Hematopoietic multipotent progenitor cell treated with erythropoietin and hydrocortisone succinate and interleukin-3 and kit ligand, for 8 days (in vitro differentiated cells): ENCODE results near the gene CCDC141.
"Not testable (repeated sequence)": the region's sequence is repeated elsewhere in the genome, so short reads cannot be mapped to it uniquely, and the experiment has no call there.

ENCODE experiments used
- DNase-seq: peaks from one replicate; pipeline ENCODE4 v3.0.0-alpha.2; 2015

The CCDC141 gene

GRCh38 chr2:179037807-179038206 is 12.1 kb downstream of the CCDC141 start:
- DNase-seq, result no peak

- DNase-seq, result no peak
Measured at GRCh38 chr2:179036353-179036905, 13.5 kb downstream of the CCDC141 start.

- DNase-seq, result no peak
Measured at GRCh38 chr2:179031731-179032408, 18.1 kb downstream of the CCDC141 start.

GRCh38 chr2:179024445-179024844 is 25.5 kb downstream of the CCDC141 start:
- no peak for DNase-seq

GRCh38 chr2:179022685-179023084 is 27.3 kb downstream of the CCDC141 start:
- no peak for DNase-seq

- no peak for DNase-seq
Measured at GRCh38 chr2:179021258-179021657, 28.7 kb downstream of the CCDC141 start.

- DNase-seq, result peak; percentile 23
Measured at GRCh38 chr2:179020156-179020750, 29.7 kb downstream of the CCDC141 start.

GRCh38 chr2:179019260-179019659 is 30.7 kb downstream of the CCDC141 start:
- DNase-seq, result no peak

GRCh38 chr2:179017773-179018357 is 32.1 kb downstream of the CCDC141 start:
- no peak for DNase-seq

- not testable (repeated sequence) for DNase-seq
Measured at GRCh38 chr2:179014189-179014588, 35.7 kb downstream of the CCDC141 start.

GRCh38 chr2:179005976-179006375 is 44.0 kb downstream of the CCDC141 start:
- DNase-seq, result no peak

- no peak for DNase-seq
Measured at GRCh38 chr2:178999476-178999875, 50.5 kb downstream of the CCDC141 start.

GRCh38 chr2:178998539-178998938 is 51.4 kb downstream of the CCDC141 start:
- DNase-seq, result no peak

- no peak for DNase-seq
Measured at GRCh38 chr2:178997477-178997876, 52.5 kb downstream of the CCDC141 start.

- DNase-seq, result no peak
Measured at GRCh38 chr2:178997067-178997466, 52.9 kb downstream of the CCDC141 start.

- no peak for DNase-seq
Measured at GRCh38 chr2:178994264-178994663, 55.7 kb downstream of the CCDC141 start.

- DNase-seq, result no peak
Measured at GRCh38 chr2:178993788-178994187, 56.1 kb downstream of the CCDC141 start.

GRCh38 chr2:178992719-178993118 is 57.2 kb downstream of the CCDC141 start:
- not testable (repeated sequence) for DNase-seq

- no peak for DNase-seq
Measured at GRCh38 chr2:178990533-178991241, 59.2 kb downstream of the CCDC141 start.

GRCh38 chr2:178989424-178989823 is 60.5 kb downstream of the CCDC141 start:
- DNase-seq, result not testable (repeated sequence)

GRCh38 chr2:178982652-178983051 is 67.3 kb downstream of the CCDC141 start:
- not testable (repeated sequence) for DNase-seq

- DNase-seq, result no peak
Measured at GRCh38 chr2:178980815-178981214, 69.1 kb downstream of the CCDC141 start.

- no peak for DNase-seq
Measured at GRCh38 chr2:178978667-178979066, 71.3 kb downstream of the CCDC141 start.
